Measurements from ENCODE around the gene ZSWIM1.
"Not testable (repeated sequence)": the region's sequence is repeated elsewhere in the genome, so short reads cannot be mapped to it uniquely, and the experiment has no call there.

Gene ZSWIM1

GRCh38 chr20:45857114-45857881 is 23.7 kb upstream of the ZSWIM1 start, which contains the start of the genes ACOT8 and ZSWIM3:
Gene ACOT8, minus strand, starts transcription at chr20:45857392. Its CDS starts 77 bp downstream, at chr20:45857315.
Gene ZSWIM3, plus strand, starts transcription at chr20:45857614. Its CDS starts 212 bp downstream, at chr20:45857826.
- DNase-seq (ENCODE audit: low spot score) = peak; percentile 100

GRCh38 chr20:45857882-45858216 is 23.2 kb upstream of the ZSWIM1 start:
- DNase-seq (ENCODE audit: low spot score) = no peak

GRCh38 chr20:45859916-45860315 is 21.1 kb upstream of the ZSWIM1 start:
- DNase-seq (ENCODE audit: low spot score) = no peak

- no peak for DNase-seq (ENCODE audit: low spot score)
Measured at GRCh38 chr20:45860560-45861220, 20.3 kb upstream of the ZSWIM1 start.

- DNase-seq (ENCODE audit: low spot score) = no peak
Measured at GRCh38 chr20:45861221-45862075, 19.6 kb upstream of the ZSWIM1 start.

GRCh38 chr20:45863543-45864470 is 17.2 kb upstream of the ZSWIM1 start:
- no peak for DNase-seq (ENCODE audit: low spot score)

- no peak for DNase-seq (ENCODE audit: low spot score)
Measured at GRCh38 chr20:45866454-45866853, 14.6 kb upstream of the ZSWIM1 start.

GRCh38 chr20:45867136-45867818 is 13.8 kb upstream of the ZSWIM1 start:
- no peak for DNase-seq (ENCODE audit: low spot score)

GRCh38 chr20:45867819-45868176 is 13.2 kb upstream of the ZSWIM1 start:
- DNase-seq (ENCODE audit: low spot score) = peak; percentile 49

- no peak for DNase-seq (ENCODE audit: low spot score)
Measured at GRCh38 chr20:45872626-45873025, 8.4 kb upstream of the ZSWIM1 start.

- DNase-seq (ENCODE audit: low spot score) = no peak
Measured at GRCh38 chr20:45873409-45874103, 7.5 kb upstream of the ZSWIM1 start.

- DNase-seq (ENCODE audit: low spot score) = not testable (repeated sequence)
Measured at GRCh38 chr20:45874104-45874481, 6.9 kb upstream of the ZSWIM1 start.

- DNase-seq (ENCODE audit: low spot score) = no peak
Measured at GRCh38 chr20:45874576-45874975, 6.5 kb upstream of the ZSWIM1 start.

GRCh38 chr20:45878076-45878761 is 2.8 kb upstream of the ZSWIM1 start:
- peak; percentile 71 for DNase-seq (ENCODE audit: low spot score)

- DNase-seq (ENCODE audit: low spot score) = no peak
Measured at GRCh38 chr20:45882469-45883099, 1.6 kb downstream of the ZSWIM1 start.

- no peak for DNase-seq (ENCODE audit: low spot score)
Measured at GRCh38 chr20:45883100-45883469, 2.1 kb downstream of the ZSWIM1 start.

GRCh38 chr20:45886590-45887345 is 5.7 kb downstream of the ZSWIM1 start:
- DNase-seq (ENCODE audit: low spot score) = no peak

GRCh38 chr20:45887346-45887715 is 6.3 kb downstream of the ZSWIM1 start, which contains the start of gene SPATA25:
Gene SPATA25, minus strand, starts transcription at chr20:45887622. Its CDS starts 32 bp downstream, at chr20:45887590.
- DNase-seq (ENCODE audit: low spot score) = no peak

- no peak for DNase-seq (ENCODE audit: low spot score)
Measured at GRCh38 chr20:45888681-45889080, 7.7 kb downstream of the ZSWIM1 start.

Data from GM03348 (cell line).